H9 (cell line): ENCODE results near the gene BANP. TPM values are rescaled to one million over a fixed set of nuclear protein-coding genes. Genes with fewer than 3 reads are reported as not detected.
A peak's percentile ranks its signal among the peaks of the same experiment; 100 is the strongest.

ENCODE experiments used
- DNase-seq: peaks from one replicate; pipeline ENCODE4 v3.0.0-alpha.2; 2017
- H2AFZ ChIP-seq: one replicate; pipeline ENCODE4 v1.6.1; 2013; ENCODE audit warnings: mild to moderate bottlenecking, low read length, control low read depth, moderate library complexity
- H2AK5ac ChIP-seq: 2 replicates; pipeline ENCODE4 v1.6.1; 2013; ENCODE audit warnings: low read length, control low read depth, mixed read lengths; ENCODE audit not compliant: insufficient read length
- H2BK120ac ChIP-seq: one replicate; pipeline ENCODE4 v1.6.1; 2013; ENCODE audit warnings: low read depth, mild to moderate bottlenecking, low read length, control low read depth, inconsistent platforms; ENCODE audit not compliant: poor library complexity, severe bottlenecking
- H2BK12ac ChIP-seq: 2 replicates; pipeline ENCODE4 v1.6.1; 2013; ENCODE audit warnings: low read length, control low read depth, mixed read lengths, low read depth; ENCODE audit not compliant: insufficient read length
- H2BK15ac ChIP-seq: 2 replicates; pipeline ENCODE4 v1.6.1; 2013; ENCODE audit warnings: low read depth, low read length, control low read depth
- H2BK20ac ChIP-seq: one replicate; pipeline ENCODE4 v1.6.1; 2013; ENCODE audit warnings: low read depth, mild to moderate bottlenecking, low read length, control low read depth, inconsistent platforms; ENCODE audit not compliant: poor library complexity, severe bottlenecking
- H2BK5ac ChIP-seq: 2 replicates; pipeline ENCODE4 v1.6.1; 2013; ENCODE audit warnings: low read length, control low read depth, mixed read lengths; ENCODE audit not compliant: insufficient read length
- H3K14ac ChIP-seq: 2 replicates; pipeline ENCODE4 v1.6.1; 2013; ENCODE audit warnings: low read length, control low read depth; ENCODE audit not compliant: insufficient read depth
- H3K18ac ChIP-seq: 2 replicates; pipeline ENCODE4 v1.6.1; 2013; ENCODE audit warnings: low read depth, mild to moderate bottlenecking, mixed read lengths, low read length, control low read depth; ENCODE audit not compliant: insufficient read length
- H3K23ac ChIP-seq: 2 replicates; pipeline ENCODE4 v1.6.1; 2013; ENCODE audit warnings: low read length, control low read depth, mixed read lengths, low read depth; ENCODE audit not compliant: insufficient read length
- H3K23me2 ChIP-seq: 2 replicates; pipeline ENCODE4 v1.6.1; 2013; ENCODE audit warnings: low read depth, mild to moderate bottlenecking, mixed read lengths, low read length, control low read depth; ENCODE audit not compliant: insufficient read length, poor library complexity, severe bottlenecking
- H3K27ac ChIP-seq: 2 replicates; pipeline ENCODE4 v1.5.1; 2013; ENCODE audit warnings: low read length, control low read depth, mixed read lengths, low read depth; ENCODE audit not compliant: insufficient read length
- H3K27me3 ChIP-seq: 2 replicates; pipeline ENCODE4 v1.6.1; 2013; ENCODE audit warnings: low read length, control low read depth, inconsistent platforms; ENCODE audit not compliant: insufficient read depth
- H3K4ac ChIP-seq: 2 replicates; pipeline ENCODE4 v1.6.1; 2013; ENCODE audit warnings: low read depth, mild to moderate bottlenecking, control low read depth, inconsistent platforms, low read length, moderate library complexity
- H3K4me1 ChIP-seq: 2 replicates; pipeline ENCODE4 v1.6.1; 2013; ENCODE audit warnings: low read length, control low read depth, inconsistent platforms; ENCODE audit not compliant: insufficient read depth
- H3K4me2 ChIP-seq: 2 replicates; pipeline ENCODE4 v1.6.1; 2013; ENCODE audit warnings: low read length, control low read depth, mixed read lengths; ENCODE audit not compliant: insufficient read length, insufficient read depth
- H3K56ac ChIP-seq: 2 replicates; pipeline ENCODE4 v1.6.1; 2013; ENCODE audit warnings: low read depth, mild to moderate bottlenecking, mixed read lengths, low read length, control low read depth; ENCODE audit not compliant: insufficient read length
- H3K79me1 ChIP-seq: 2 replicates; pipeline ENCODE4 v1.6.1; 2013; ENCODE audit warnings: low read depth, mild to moderate bottlenecking, moderate library complexity, low read length, control low read depth, inconsistent platforms; ENCODE audit not compliant: insufficient read depth, poor library complexity, severe bottlenecking
- H3K79me2 ChIP-seq: 2 replicates; pipeline ENCODE4 v1.6.1; 2013; ENCODE audit warnings: low read length, control low read depth, inconsistent platforms; ENCODE audit not compliant: insufficient read depth
- H3K9ac ChIP-seq: 2 replicates; pipeline ENCODE4 v1.6.1; 2013; ENCODE audit warnings: low read length, control low read depth, mixed read lengths; ENCODE audit not compliant: insufficient read length; ENCODE audit errors: extremely low read depth
- H3K9me3 ChIP-seq: one replicate; pipeline ENCODE4 v1.6.1; 2013; ENCODE audit warnings: low read depth, low read length, inconsistent platforms; ENCODE audit not compliant: control insufficient read depth
- H3T11ph ChIP-seq: one replicate; pipeline ENCODE4 v1.6.1; 2013; ENCODE audit warnings: mild to moderate bottlenecking, low read length, control low read depth, inconsistent platforms
- H4K20me1 ChIP-seq: one replicate; pipeline ENCODE4 v1.6.1; 2013; ENCODE audit not compliant: control insufficient read depth, insufficient read length, insufficient read depth
- H4K5ac ChIP-seq: 2 replicates; pipeline ENCODE4 v1.6.1; 2013; ENCODE audit warnings: low read depth, mild to moderate bottlenecking, mixed read lengths, low read length, control low read depth; ENCODE audit not compliant: insufficient read length
- H4K8ac ChIP-seq: replicated peaks from 2 replicates; pipeline ENCODE4 v1.6.1; 2013; ENCODE audit warnings: low read length, control low read depth, mixed read lengths, low read depth; ENCODE audit not compliant: insufficient read length
- H4K91ac ChIP-seq: 2 replicates; pipeline ENCODE4 v1.6.1; 2013; ENCODE audit warnings: low read depth, mild to moderate bottlenecking, moderate library complexity, mixed read lengths, low read length, control low read depth; ENCODE audit not compliant: insufficient read length
- H3K27ac Mint-ChIP-seq, 3 experiments: 2 replicates in 2 of 3; 3 replicates in 1 of 3; pipeline ENCODE4 v1.8.0; 2020 to 2021; ENCODE audit warnings: mixed read lengths in 3 of 3, mild to moderate bottlenecking in 1 of 3, moderate library complexity in 1 of 3
- H3K27me3 Mint-ChIP-seq: 2 replicates; pipeline ENCODE4 v1.8.0; 2021; ENCODE audit warnings: low read depth, mild to moderate bottlenecking, moderate library complexity, mixed read lengths
- H3K36me3 Mint-ChIP-seq, 3 experiments: 2 replicates in 2 of 3; 3 replicates in 1 of 3; pipeline ENCODE4 v1.8.0; 2020 to 2021; ENCODE audit warnings: low read depth in 3 of 3, mixed read lengths in 3 of 3; ENCODE audit not compliant: insufficient read depth in 1 of 3
- H3K4me1 Mint-ChIP-seq, 2 experiments: 2 replicates each; pipeline ENCODE4 v1.8.0; 2020; ENCODE audit warnings: mixed read lengths in 2 of 2
- H3K4me3 Mint-ChIP-seq, 2 experiments: 2 replicates in 1 of 2; 3 replicates in 1 of 2; pipeline ENCODE4 v1.8.0; 2020 to 2021; ENCODE audit warnings: mild to moderate bottlenecking in 2 of 2, mixed read lengths in 2 of 2, moderate library complexity in 1 of 2
- H3K9me3 Mint-ChIP-seq, 2 experiments: 2 replicates in 1 of 2; 3 replicates in 1 of 2; pipeline ENCODE4 v1.8.0; 2020; ENCODE audit warnings: mild to moderate bottlenecking in 2 of 2, mixed read lengths in 2 of 2, moderate library complexity in 1 of 2
- WGBS: extraction: QIAGEN DNeasy Blood & Tissue Kit; methylation state at CpG from one replicate; pipeline ENCODE4 v1.1.7; 2013; ENCODE audit warnings: missing lambda C conversion rate, low lambda C conversion rate, mixed read lengths; ENCODE audit not compliant: insufficient read length; ENCODE audit errors: extremely low coverage; 5-methylcytosine and 5-hydroxymethylcytosine counted together
- total RNA-seq: library from RNA; stranded (reverse); gene quantifications from 2 replicates; pipeline ENCODE4 v1.2.1, GENCODE V29; 2021
- TF ChIP-seq, protein P1 (sequence below): fragments of 200-600 bp; sonication (generic); conservative IDR thresholded peaks from 3 replicates; pipeline ENCODE4 v1.8.0; 2021; ENCODE audit warnings: antibody characterized with exemption, mild to moderate bottlenecking

The BANP gene
- total RNA-seq, 1 experiment from 2014 or later: 24.9 TPM

DNA sequence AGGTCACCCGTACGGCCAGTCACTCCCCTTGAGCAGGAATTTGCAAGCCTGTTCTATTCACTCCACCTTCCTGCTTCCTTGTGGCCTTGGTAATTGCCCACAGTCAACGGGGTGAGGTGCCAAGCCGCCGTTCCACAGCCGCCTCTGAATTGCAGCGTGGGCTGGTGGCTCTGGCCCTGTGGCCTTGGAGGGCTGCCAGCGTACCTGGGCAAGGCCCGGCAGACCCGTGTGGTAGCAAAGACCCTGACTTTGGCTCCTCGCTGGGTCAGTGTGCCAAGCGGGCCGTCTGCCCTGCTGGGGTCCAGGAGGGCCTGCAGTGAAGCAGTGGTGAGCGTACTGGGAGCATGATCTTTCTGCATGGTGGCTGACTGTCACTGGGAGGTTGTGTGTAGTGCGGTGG, 3.6 kb downstream of the BANP start:
- H3K27me3 ChIP-seq: no peaks in the 10 kb centered on the region
- H4K91ac ChIP-seq: no peak overlapping the region
- H2BK20ac ChIP-seq: no peak overlapping the region
- H3K23me2 ChIP-seq: peaks cover 7% of the 10 kb centered on the region
- H3K27ac ChIP-seq: no peak overlapping the region
- no peak overlapping the region for H3K4ac ChIP-seq
- H4K5ac ChIP-seq: no peak overlapping the region
- no peak overlapping the region for H2AFZ ChIP-seq
- Mint-ChIP-seq H3K36me3 (peaks cover 14 to 38% (median 30%) of the 10 kb centered on the region in 3 experiments), H3K4me1 (peaks cover 44 to 49% of the 10 kb centered on the region in 2 experiments), H3K27me3 (no peaks in the 10 kb centered on the region; the same call in none of the 2 replicates), H3K27ac (peak overlapping the region in 1 of 3 experiments; percentile 34; a peak in 1 of 7 replicates), H3K4me3 (no peak overlapping the region; a peak in 1 of 5 replicates), H3K9me3 (no peaks in the 10 kb centered on the region)
- no peaks in the 10 kb centered on the region for H4K20me1 ChIP-seq
- peaks cover 20% of the 10 kb centered on the region; the same call in 1 of the 2 replicates for H3K79me2 ChIP-seq
- H3K79me1 ChIP-seq: peaks cover 13% of the 10 kb centered on the region
- no CpG with 5 or more reads among the region's 15 CpGs for WGBS
- no peaks in the 10 kb centered on the region for H3K4me1 ChIP-seq
- no peak overlapping the region for H2BK15ac ChIP-seq
- no peak overlapping the region for H4K8ac ChIP-seq
- no peak overlapping the region for H3K23ac ChIP-seq
- H2BK120ac ChIP-seq: no peak overlapping the region
- H2BK5ac ChIP-seq: no peak overlapping the region
- H3K56ac ChIP-seq: no peak overlapping the region
- no peak overlapping the region for H3K4me2 ChIP-seq
- no peak overlapping the region for H2AK5ac ChIP-seq
- no peak for DNase-seq
- H3K18ac ChIP-seq: no peak overlapping the region
- H3K14ac ChIP-seq: no peak overlapping the region
- H3K9me3 ChIP-seq: no peaks in the 10 kb centered on the region
- no peak overlapping the region for H2BK12ac ChIP-seq
- H3K9ac ChIP-seq: no peak overlapping the region
- TF ChIP-seq, protein P1, sequence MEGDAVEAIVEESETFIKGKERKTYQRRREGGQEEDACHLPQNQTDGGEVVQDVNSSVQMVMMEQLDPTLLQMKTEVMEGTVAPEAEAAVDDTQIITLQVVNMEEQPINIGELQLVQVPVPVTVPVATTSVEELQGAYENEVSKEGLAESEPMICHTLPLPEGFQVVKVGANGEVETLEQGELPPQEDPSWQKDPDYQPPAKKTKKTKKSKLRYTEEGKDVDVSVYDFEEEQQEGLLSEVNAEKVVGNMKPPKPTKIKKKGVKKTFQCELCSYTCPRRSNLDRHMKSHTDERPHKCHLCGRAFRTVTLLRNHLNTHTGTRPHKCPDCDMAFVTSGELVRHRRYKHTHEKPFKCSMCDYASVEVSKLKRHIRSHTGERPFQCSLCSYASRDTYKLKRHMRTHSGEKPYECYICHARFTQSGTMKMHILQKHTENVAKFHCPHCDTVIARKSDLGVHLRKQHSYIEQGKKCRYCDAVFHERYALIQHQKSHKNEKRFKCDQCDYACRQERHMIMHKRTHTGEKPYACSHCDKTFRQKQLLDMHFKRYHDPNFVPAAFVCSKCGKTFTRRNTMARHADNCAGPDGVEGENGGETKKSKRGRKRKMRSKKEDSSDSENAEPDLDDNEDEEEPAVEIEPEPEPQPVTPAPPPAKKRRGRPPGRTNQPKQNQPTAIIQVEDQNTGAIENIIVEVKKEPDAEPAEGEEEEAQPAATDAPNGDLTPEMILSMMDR: no peak
- H3T11ph ChIP-seq: no peak overlapping the region
